Chondrocyte (in vitro differentiated cells): ENCODE measurements around the gene FEZF1. TPM values are rescaled to one million over a fixed set of nuclear protein-coding genes. Genes with fewer than 3 reads are reported as not detected.
A peak's percentile ranks its signal among the peaks of the same experiment; 100 is the strongest.

Experiments
- DNase-seq: peaks from one replicate; pipeline ENCODE4 v3.0.0; 2021; ENCODE audit warnings: mixed read lengths, low spot score
- H3K27ac Mint-ChIP-seq: one replicate; pipeline ENCODE4 v1.8.0; 2021; ENCODE audit warnings: mild to moderate bottlenecking, moderate library complexity, mixed read lengths; ENCODE audit not compliant: unreplicated experiment
- H3K27me3 Mint-ChIP-seq: 2 replicates; pipeline ENCODE4 v1.8.0; 2021; ENCODE audit warnings: low read depth, mixed read lengths
- H3K36me3 Mint-ChIP-seq: 2 replicates; pipeline ENCODE4 v1.8.0; 2021; ENCODE audit warnings: low read depth, mixed read lengths
- H3K4me1 Mint-ChIP-seq: 2 replicates; pipeline ENCODE4 v1.8.0; 2021; ENCODE audit warnings: low read depth, mild to moderate bottlenecking, mixed read lengths
- H3K4me3 Mint-ChIP-seq: one replicate; pipeline ENCODE4 v1.8.0; 2021; ENCODE audit warnings: mild to moderate bottlenecking, moderate library complexity, mixed read lengths; ENCODE audit not compliant: unreplicated experiment
- H3K9me3 Mint-ChIP-seq: 2 replicates; pipeline ENCODE4 v1.8.0; 2021; ENCODE audit warnings: low read depth, mixed read lengths
- CTCF ChIP-seq: fragments of 200-600 bp; sonication (generic); IDR thresholded peaks from 2 replicates; pipeline ENCODE4 v1.5.0; 2021; ENCODE audit warnings: antibody characterized with exemption, mild to moderate bottlenecking, moderate library complexity
- total RNA-seq: library from RNA; stranded (reverse); gene quantifications from 3 replicates; pipeline ENCODE4 v1.2.1, GENCODE V29; 2021

Gene FEZF1
- total RNA-seq, 1 donor from 2014 or later: not detected

- TF ChIP-seq CTCF: no peak
- no peak overlapping the region for H3K27ac Mint-ChIP-seq
- DNase-seq: peak; percentile 66
- H3K9me3 Mint-ChIP-seq: no peaks in the 10 kb centered on the region
- H3K4me3 Mint-ChIP-seq: no peak overlapping the region
- H3K27me3 Mint-ChIP-seq: peaks cover 86% of the 10 kb centered on the region
- H3K36me3 Mint-ChIP-seq: no peaks in the 10 kb centered on the region
- peaks cover 35% of the 10 kb centered on the region for H3K4me1 Mint-ChIP-seq
Measured at GRCh38 chr7:122306320-122307227, 2.0 kb upstream of the FEZF1 start.

GRCh38 chr7:122305475-122306319, 1.1 kb upstream of the FEZF1 start:
- H3K27ac Mint-ChIP-seq: no peak overlapping the region
- H3K36me3 Mint-ChIP-seq: no peaks in the 10 kb centered on the region
- no peak for TF ChIP-seq CTCF
- peaks cover 86% of the 10 kb centered on the region for H3K27me3 Mint-ChIP-seq
- H3K4me3 Mint-ChIP-seq: peak overlapping the region; percentile 49
- no peaks in the 10 kb centered on the region for H3K9me3 Mint-ChIP-seq
- DNase-seq: peak; percentile 84
- peaks cover 27% of the 10 kb centered on the region for H3K4me1 Mint-ChIP-seq

DNA sequence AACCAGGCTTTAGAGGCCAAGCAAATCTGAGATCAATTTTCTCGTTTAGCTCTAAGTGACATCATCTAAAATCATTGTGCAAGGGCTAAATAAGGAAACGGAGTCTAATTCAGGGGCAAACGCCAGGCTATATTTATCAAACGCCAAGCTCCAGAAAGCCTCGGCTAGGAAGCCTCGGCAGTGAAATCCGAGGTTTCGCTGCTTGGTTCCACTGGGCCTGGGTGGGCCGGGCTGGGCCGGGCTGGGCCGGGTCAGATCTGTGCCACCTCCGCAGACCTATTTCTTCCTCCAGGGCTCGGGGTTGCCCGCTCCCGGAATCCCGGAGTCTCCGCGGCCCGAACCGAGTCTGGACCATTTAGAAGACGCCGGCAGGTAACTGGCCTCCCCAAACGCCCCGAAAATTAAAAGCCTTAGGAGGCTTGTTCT, 459 bp upstream of the FEZF1 start:
- Mint-ChIP-seq H3K36me3 (peaks cover under 1% of the 10 kb centered on the region), H3K27me3 (peaks cover 87% of the 10 kb centered on the region), H3K9me3 (no peaks in the 10 kb centered on the region), H3K4me1 (peaks cover 27% of the 10 kb centered on the region), H3K4me3 (no peak overlapping the region), H3K27ac (no peak overlapping the region)
- peak; percentile 75 for DNase-seq
- no peak for TF ChIP-seq CTCF

GRCh38 chr7:122303531-122304318, 825 bp downstream of the FEZF1 start:
- peaks cover 88% of the 10 kb centered on the region for H3K27me3 Mint-ChIP-seq
- H3K4me3 Mint-ChIP-seq: no peak overlapping the region
- no peak for TF ChIP-seq CTCF
- peaks cover 2% of the 10 kb centered on the region for H3K36me3 Mint-ChIP-seq
- H3K4me1 Mint-ChIP-seq: peaks cover 24% of the 10 kb centered on the region
- no peak overlapping the region for H3K27ac Mint-ChIP-seq
- no peaks in the 10 kb centered on the region for H3K9me3 Mint-ChIP-seq
- DNase-seq: peak; percentile 84
